ENCODE results near the gene DAGLA.

DNA sequence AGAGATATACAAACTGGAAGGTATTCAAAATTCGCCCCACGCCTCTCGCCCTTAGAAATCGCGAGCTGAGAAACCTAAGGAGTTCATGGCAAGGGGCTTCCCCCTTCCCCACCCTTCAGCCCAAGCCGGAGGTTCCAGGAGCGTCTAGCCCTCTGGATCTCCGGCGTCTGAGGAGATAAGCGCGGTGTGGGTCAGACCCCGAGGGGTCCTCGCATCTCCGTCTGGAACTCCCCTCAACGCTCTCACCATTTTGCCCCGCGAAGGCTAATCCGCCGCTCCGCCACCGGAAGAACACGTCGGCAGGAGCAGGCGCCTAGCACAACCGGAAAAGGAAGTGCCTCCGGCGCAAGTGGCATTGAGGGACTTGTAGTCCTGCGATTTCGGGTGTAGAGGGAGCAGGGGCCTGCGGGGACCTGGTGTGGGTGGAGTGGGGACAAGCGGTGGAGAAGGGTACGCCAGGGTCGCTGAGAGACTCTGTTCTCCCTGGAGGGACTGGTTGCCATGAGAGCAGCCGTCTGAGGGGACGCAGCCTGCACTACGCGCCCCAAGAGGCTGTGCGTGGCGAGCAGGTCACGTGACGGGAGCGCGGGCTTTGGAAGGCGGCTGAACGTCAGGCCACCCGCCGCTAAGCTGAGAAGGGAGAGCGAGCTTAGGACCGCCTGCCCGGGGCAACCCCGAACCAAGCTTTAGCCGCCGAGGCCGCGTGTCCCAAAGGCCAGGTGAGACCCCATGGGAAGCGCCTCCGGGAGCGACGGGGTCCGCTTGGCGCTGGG is 112.3 kb downstream of the DAGLA start, which contains the start of the genes FEN1 and TMEM258:
- TF ChIP-seq, protein P1, sequence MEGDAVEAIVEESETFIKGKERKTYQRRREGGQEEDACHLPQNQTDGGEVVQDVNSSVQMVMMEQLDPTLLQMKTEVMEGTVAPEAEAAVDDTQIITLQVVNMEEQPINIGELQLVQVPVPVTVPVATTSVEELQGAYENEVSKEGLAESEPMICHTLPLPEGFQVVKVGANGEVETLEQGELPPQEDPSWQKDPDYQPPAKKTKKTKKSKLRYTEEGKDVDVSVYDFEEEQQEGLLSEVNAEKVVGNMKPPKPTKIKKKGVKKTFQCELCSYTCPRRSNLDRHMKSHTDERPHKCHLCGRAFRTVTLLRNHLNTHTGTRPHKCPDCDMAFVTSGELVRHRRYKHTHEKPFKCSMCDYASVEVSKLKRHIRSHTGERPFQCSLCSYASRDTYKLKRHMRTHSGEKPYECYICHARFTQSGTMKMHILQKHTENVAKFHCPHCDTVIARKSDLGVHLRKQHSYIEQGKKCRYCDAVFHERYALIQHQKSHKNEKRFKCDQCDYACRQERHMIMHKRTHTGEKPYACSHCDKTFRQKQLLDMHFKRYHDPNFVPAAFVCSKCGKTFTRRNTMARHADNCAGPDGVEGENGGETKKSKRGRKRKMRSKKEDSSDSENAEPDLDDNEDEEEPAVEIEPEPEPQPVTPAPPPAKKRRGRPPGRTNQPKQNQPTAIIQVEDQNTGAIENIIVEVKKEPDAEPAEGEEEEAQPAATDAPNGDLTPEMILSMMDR (IDR thresholded peaks at IDR 0.05): peak in 3 of 5 experiments; percentile 8 to 44 (median 10)
- peak; percentile 69 for TF ChIP-seq POLR2A (IDR thresholded peaks at IDR 0.05)
